Fibroblast of pulmonary artery (primary cell): Measurements from ENCODE around the gene PHACTR3.
"Not testable (repeated sequence)": the region's sequence is repeated elsewhere in the genome, so short reads cannot be mapped to it uniquely, and the experiment has no call there.

ENCODE experiments used
- DNase-seq: peaks from one replicate; pipeline ENCODE4 v3.0.0-alpha.2; 2010; ENCODE audit warnings: low read depth
- H3K4me3 ChIP-seq: replicated peaks from 2 replicates; pipeline ENCODE4 v1.5.1; 2011; ENCODE audit warnings: low read depth, mild to moderate bottlenecking, control low read depth, low read length, moderate library complexity
- CTCF ChIP-seq: IDR thresholded peaks from 2 replicates; pipeline ENCODE4 v1.5.1; 2011; ENCODE audit warnings: mild to moderate bottlenecking, control low read depth, low read length, inconsistent platforms; ENCODE audit errors: missing control alignments

PHACTR3 gene

DNA sequence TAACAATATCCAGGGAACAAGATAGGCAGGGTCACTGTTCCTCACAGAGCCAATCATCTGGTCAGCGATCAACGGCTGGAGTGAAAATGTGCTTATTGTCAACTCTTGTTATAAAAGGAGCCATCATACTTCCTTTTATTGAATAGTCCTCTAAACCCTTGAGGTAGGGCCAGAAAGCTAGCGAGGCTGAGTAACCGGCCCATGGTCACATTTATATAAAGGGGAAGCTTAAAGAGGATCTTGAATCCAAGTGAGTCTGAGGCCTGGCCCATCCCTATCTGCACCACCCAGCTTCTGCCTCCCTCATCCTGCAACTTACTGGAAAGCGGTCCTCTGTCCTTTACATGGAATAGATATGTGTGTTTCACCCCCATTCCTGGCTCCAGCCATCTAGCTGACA, 9.5 kb downstream of the PHACTR3 start:
- TF ChIP-seq CTCF = no peak
- no peak for DNase-seq
- no peak overlapping the region for H3K4me3 ChIP-seq

DNA sequence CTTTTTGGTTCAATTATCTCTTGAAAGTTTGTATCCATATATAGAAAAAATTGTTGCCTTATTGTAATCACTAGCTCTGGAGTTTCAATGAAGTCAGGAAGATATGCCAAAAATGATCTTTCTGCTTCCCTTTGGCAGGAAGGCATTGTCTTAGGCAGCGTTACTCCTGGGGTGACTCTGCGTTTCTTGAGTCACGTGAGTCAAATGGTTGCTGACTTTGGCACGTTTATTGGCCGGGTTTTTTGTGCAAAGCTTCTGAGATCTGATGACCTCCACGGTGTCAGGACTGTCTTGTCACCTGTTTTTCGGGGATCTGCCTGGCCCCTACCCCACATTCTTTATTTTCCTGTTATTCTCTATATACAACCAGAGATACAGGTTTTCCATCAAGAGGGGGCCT, 10.4 kb downstream of the PHACTR3 start:
- no peak overlapping the region for H3K4me3 ChIP-seq
- no peak for DNase-seq
- no peak for TF ChIP-seq CTCF

GRCh38 chr20:59616306-59616705, 12.0 kb downstream of the PHACTR3 start:
- DNase-seq = no peak
- no peak for TF ChIP-seq CTCF
- H3K4me3 ChIP-seq = no peak overlapping the region

GRCh38 chr20:59617221-59617620, 12.9 kb downstream of the PHACTR3 start:
- TF ChIP-seq CTCF = no peak
- no peak overlapping the region for H3K4me3 ChIP-seq
- no peak for DNase-seq

- no peak overlapping the region for H3K4me3 ChIP-seq
- no peak for TF ChIP-seq CTCF
- DNase-seq = no peak
These were observed 13.8 kb downstream of the PHACTR3 start for GRCh38 chr20:59618131-59618530.

DNA sequence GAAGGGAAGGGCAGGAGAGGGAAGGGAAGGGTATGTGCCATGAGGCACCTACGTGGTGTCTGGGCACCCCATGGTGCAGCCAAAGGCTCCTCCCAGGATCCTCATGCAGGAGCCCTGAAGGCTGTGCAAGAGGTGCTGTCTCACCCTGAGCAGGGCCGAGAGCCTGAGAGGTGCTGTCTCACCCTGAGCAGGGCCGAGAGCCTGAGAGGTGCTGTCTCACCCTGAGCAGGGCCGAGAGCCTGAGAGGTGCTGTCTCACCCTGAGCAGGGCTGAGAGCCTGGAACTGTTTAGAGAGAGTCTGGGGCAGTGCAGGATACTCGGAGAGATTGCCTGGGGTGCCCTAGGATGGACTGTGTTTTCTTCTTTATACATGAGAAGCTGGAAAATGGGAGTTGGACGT, 14.2 kb downstream of the PHACTR3 start:
- not testable (repeated sequence) for DNase-seq, H3K4me3 ChIP-seq

- DNase-seq = no peak
- no peak overlapping the region for H3K4me3 ChIP-seq
- TF ChIP-seq CTCF = no peak
These were observed 16.6 kb downstream of the PHACTR3 start for GRCh38 chr20:59620860-59621505.
